Activated CD4-positive, alpha-beta T cell treated with anti-CD3 and anti-CD28 coated beads, Interleukin-2, amount 50 U/mL, for 1 hour (primary cell): ENCODE measurements around the gene SPAST.
"Not testable (repeated sequence)": the region's sequence is repeated elsewhere in the genome, so short reads cannot be mapped to it uniquely, and the experiment has no call there.

Source experiments
- DNase-seq: peaks from one replicate; pipeline ENCODE4 v3.0.0-alpha.2; 2020

SPAST gene

DNA sequence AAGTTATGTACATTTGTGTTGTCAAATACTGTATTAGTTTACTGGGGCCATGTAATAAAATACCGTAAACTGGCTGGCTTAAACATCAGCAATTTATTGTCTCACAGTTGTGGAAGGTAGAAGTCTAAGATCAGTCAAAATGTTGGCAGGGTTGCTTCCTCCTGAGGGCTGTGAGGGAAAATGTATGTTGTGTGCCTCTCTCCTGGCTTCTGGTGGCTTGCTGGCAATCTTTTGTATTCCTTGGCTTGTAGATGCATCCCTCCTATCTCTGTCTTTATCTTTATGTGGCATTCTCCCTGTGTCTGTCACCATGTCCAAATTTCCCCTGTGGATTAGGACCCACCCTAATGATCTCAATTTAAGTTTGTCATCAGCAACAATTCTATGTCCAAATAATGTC lies 65.3 kb downstream of the SPAST start:
- DNase-seq: no peak

GRCh38 chr2:32129086-32129485 lies 65.7 kb downstream of the SPAST start:
- DNase-seq: no peak

- DNase-seq: no peak
Observed at GRCh38 chr2:32135409-32135808, 72.1 kb downstream of the SPAST start.

DNA sequence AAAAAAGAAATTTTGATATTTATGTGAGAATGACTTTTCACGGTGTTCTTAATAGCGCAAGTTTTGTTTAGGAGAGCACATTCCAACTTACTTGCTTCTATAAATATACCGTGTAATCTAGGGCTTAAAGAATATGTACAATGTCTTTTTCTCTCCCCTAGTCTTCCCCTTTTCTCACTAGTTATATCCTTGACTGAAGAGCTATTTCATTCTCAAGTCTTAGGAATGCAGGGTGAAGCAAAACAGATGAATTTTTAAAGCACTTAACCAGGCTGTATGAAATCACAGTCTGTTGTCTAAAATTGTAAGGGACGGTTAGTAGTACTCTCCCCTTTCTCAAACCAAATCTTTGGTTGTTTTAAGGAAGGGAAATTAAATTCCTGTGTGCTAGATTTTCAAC lies 72.7 kb downstream of the SPAST start:
- DNase-seq: no peak

DNA sequence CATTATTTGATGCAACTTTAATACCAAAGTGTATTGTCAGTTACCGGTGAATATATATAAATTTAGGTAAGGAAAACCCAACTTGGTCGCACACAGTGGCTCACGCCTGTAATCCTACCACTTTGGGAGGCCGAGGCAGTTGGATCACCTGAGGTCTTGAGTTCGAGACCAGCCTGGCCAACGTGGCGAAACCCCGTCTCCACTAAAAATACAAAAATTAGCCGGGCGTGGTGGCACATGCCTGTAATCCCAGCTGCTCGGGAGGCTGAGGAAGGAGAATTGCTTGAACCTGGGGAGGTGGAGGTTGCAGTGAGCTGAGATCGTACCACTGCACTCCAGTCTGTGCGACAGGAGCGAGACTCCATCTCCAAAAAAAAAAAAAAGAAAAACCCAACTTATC lies 88.2 kb downstream of the SPAST start:
- not testable (repeated sequence) for DNase-seq

DNA sequence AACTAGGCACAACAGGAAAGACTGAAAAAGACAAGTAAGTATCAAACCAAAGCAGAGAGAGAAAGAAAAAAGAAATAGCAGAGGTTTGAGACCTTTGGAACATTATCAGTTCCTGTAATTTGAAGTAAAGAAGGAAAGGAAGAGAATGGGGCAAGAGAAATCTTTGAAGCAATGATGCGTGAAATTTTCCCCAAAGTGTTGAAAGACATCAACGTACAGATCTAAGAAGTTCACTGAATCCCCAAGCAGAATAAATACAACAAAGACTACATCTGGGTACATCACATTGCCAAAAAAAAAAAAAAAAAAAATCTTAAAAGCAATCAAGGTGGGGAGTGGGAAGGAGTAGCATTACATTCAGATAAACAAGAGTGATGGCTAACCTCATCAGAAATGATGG lies 96.3 kb downstream of the SPAST start:
- no peak for DNase-seq

DNA sequence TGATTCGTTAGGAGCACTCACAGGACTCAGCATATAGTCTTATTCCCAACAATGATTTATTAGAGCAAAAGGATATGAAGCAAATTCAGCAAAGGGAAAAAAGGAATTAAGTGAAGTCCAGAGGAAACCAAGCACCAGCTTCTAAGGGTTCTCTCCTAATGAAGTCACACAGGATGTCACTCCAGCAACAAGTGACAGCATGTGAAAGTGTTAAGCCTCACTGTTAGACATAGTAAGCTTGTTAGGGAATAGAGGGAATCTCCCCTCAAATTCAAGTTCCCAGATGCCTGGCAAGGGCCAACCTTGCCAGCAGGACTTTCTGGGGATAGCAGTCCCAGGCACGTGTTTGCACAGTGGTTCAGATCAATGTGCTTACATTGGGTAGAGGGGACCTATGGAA lies 97.9 kb downstream of the SPAST start:
- no peak for DNase-seq

- not testable (repeated sequence) for DNase-seq
Observed at GRCh38 chr2:32164254-32164653, 100.9 kb downstream of the SPAST start.

DNA sequence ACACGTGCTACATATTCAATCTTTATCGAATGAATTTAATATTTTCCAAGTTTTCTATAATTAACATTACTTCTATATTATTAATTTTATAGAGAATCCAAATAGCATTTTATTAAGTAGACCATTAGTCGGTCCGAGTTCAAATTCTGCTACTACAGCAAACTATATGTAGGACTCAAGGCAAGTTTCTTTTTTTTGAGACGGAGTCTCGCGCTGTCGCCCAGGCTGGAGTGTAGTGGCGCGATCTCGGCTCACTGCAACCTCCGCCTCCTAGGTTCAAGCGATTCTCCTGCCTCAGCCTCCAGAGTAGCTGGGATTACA lies 101.6 kb downstream of the SPAST start:
- DNase-seq: not testable (repeated sequence)

DNA sequence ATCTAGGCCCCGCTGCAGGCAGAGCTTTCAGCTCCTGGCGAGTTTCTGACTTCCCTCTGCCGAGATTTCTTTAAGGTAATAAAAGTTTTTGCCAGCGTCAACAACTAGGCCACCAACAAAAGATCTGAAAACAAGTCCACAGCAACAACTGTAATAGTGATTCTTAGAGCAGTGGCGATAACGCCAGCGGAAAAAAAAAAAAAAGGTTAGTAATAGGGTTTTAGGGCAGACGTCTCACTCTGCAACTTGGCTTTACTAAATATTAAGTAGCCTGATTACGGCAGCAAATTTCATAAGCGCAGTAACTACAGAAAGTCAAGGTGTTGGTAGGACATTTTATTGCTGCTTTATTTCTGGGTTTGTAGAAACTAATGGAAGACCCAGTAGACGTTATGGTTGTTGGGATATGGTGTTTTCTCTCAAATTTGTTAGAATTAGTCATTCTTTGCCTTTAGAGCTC lies 102.8 kb downstream of the SPAST start:
- DNase-seq: no peak

DNA sequence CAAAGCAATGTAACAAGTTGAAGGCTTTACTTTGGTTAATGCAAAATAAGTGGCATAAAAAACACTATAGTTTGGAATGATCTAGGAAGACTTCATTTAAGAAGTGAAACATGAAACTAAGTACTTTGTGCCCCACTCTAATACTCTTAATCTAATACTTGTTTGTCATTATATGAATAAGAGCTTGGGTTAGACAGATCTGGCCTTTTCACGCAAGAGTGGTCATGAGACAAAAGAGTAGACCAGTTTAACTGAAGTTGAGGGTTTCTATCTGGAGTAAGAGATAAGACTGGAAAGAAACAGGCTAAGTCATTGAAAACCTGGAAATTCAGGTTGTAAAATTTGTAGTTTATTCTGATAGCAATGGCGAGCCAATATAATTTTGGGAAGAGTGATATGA lies 105.2 kb downstream of the SPAST start:
- no peak for DNase-seq

GRCh38 chr2:32172870-32173269 lies 109.5 kb downstream of the SPAST start:
- no peak for DNase-seq

DNA sequence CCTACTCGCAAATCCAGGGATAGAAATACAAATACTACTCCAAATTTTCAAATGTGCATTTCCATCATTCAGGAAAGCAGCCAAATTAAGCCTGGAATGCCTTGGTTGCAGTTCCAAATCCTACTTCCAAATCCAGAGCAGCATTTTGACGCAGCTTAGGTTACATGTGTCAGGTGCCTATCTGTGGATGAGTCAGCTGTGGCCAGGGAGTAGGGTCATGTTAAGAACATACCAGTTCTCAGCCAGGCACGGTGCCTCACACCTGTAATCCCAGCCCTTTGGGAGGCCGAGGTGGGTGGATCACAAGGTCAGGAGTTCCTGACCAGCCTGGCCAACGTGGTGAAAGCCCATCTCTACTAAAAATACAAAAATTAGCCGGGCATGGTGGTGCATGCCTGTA lies 119.3 kb downstream of the SPAST start:
- no peak for DNase-seq

DNA sequence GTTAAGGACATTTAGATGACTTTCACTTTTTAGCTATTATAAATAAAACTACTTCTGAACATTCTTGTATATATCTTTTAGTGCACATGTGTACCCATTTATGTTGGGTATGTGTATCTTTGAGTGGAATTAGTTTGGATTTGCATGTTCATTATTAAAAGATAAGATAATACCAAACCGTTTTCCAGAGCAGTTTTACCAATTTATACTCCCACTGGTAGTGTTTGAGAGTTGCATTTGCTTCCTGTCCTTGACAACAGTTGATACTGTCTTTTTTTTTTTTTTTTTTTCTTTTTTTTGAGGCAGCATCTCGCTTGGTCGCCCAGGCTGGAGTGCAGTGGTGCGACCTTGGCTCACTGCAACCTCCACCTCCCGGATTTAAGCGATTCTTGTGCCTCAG lies 125.7 kb downstream of the SPAST start:
- no peak for DNase-seq

GRCh38 chr2:32192418-32192817 lies 129.1 kb downstream of the SPAST start:
- no peak for DNase-seq

DNA sequence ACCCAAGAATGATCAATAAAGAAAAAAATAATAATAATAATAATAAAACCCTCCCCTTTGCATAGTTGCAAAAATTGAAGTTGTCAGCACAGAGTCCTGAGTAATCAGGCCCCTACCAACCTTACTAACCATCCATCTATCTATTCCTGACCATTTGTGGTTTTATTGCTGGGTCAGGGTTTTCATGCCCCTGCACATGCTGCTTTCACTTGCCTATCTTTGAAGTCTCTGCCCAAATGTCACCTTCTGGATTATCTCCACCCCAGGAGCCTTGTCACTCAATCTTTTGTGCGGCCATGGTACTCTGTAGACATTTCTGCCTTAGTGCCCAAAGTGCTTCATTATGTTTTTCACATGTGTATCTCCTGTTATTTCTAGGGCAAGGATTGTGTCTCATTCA lies 137.5 kb downstream of the SPAST start:
- no peak for DNase-seq

DNA sequence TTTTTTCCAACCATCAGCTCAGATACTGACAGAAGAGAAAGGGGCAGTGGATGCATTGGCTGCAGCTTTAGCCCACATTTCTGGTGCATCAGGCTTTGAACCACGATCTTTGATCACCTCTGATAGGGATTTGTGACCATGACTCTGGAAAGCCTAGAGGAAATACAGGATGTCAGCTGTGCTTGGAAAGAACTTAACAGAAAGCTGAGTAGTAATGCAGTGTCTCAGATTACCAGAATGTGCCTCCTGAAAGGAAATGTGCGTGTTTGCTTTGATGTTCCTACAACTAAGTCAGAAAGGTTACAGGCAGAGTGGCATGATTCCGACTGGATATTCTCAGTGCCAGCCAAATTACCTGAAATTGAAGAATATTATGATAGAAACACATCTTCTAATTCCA lies 140.1 kb downstream of the SPAST start:
- not testable (repeated sequence) for DNase-seq
